ENCODE data around the gene RSPO4. TPM values are rescaled to one million over a fixed set of nuclear protein-coding genes. Genes with fewer than 3 reads are reported as not detected.

The RSPO4 gene
- total RNA-seq, 6 experiments from 2014 or later = 0.07 to 0.51 TPM; not detected in 4

DNA sequence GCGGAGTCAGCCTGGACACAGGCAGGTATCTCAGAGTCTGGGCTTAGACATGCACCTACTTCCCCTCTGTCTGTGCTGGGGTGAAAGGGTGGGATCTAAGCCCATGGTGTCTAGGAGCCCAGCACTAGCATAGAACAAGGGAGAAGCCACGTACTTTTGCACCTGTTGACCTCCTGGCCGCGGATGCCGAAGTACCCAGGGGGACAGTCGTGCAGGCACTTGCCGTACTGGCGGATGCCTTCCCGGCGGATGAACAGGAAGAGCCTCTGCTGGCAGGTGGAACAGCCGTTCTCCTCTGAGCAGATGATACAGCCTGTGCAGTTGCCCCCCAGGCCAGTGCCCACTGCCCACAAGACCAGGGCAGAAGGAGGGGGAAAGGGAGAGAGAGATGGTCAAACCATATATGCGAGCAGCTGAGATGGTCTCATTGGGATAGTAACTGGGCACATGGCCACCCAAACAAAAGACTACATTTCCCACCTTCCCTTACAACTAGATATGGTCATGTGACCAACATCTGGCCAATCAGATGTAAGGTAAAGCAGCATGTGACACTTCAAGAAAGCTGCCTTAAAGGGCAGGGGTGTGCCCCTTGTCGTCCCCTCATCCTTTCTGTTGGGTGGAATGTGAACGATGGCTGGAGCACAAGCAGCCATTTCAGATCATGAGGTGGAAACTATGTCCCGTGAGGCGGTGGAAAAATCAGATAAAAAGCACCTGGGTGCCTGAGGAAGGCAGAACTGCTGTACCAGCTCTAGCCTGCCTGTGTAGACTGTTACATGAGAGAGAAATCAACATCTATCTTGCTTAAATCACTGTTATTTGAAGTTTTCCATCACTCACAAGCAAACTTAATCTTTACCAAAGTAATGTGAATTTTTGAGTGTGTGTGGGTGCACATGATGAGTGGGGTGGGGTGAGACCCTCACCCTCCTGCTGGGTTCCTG is 34.0 kb downstream of the RSPO4 start:
- Histone ChIP-seq H3K4me1 (no peaks in the 10 kb centered on the region), H3K4me3 (no peak overlapping the region), H3K36me3 (no peaks in the 10 kb centered on the region), H3K27me3 (no peaks in the 10 kb centered on the region), H3K9me3 (no peaks in the 10 kb centered on the region), H3K27ac (no peak overlapping the region)
- intact Hi-C loops (cut with DNase I) = loop anchor here (10.0 kb wide), 1 partner anchor 237 kb away; the partner anchor contains the start of gene C20orf202 (in 2 of the 2)
- DNase-seq = no peak
- 76% methylated on average over 8 of the region's 16 CpGs for WGBS (ENCODE audit: insufficient coverage, low coverage, low lambda C conversion rate, missing lambda C conversion rate)
- TF ChIP-seq POLR2A (IDR thresholded peaks at IDR 0.05) = no peak
- TF ChIP-seq, protein P1, sequence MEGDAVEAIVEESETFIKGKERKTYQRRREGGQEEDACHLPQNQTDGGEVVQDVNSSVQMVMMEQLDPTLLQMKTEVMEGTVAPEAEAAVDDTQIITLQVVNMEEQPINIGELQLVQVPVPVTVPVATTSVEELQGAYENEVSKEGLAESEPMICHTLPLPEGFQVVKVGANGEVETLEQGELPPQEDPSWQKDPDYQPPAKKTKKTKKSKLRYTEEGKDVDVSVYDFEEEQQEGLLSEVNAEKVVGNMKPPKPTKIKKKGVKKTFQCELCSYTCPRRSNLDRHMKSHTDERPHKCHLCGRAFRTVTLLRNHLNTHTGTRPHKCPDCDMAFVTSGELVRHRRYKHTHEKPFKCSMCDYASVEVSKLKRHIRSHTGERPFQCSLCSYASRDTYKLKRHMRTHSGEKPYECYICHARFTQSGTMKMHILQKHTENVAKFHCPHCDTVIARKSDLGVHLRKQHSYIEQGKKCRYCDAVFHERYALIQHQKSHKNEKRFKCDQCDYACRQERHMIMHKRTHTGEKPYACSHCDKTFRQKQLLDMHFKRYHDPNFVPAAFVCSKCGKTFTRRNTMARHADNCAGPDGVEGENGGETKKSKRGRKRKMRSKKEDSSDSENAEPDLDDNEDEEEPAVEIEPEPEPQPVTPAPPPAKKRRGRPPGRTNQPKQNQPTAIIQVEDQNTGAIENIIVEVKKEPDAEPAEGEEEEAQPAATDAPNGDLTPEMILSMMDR (IDR thresholded peaks at IDR 0.05) = no peak
- no peak for ATAC-seq

DNA sequence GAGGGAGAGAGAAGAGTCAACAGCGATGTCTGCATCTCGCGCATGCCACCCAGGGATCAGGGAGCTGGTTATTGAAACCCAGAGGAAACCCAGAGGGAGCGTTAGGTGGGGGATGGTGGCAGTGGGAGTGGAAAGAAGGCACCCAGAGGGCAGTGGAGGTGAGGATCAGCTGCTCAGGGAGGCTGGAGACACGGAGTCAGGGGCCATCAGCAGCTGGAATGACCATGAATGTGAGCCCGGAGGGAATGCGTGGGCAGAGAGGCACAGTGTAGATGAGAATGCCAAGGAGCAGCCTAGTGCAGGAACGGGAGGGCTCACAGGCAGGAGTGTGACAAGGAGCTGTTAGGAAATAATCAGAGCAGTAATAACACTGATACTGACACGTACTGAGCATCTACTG is 36.2 kb downstream of the RSPO4 start:
- TF ChIP-seq POLR2A (IDR thresholded peaks at IDR 0.05) = no peak
- TF ChIP-seq, protein P1 (IDR thresholded peaks at IDR 0.05) = no peak
- Histone ChIP-seq H3K27me3 (no peaks in the 10 kb centered on the region), H3K36me3 (no peaks in the 10 kb centered on the region), H3K9me3 (no peaks in the 10 kb centered on the region), H3K27ac (no peak overlapping the region), H3K4me1 (no peaks in the 10 kb centered on the region), H3K4me3 (no peak overlapping the region)
- WGBS (ENCODE audit: insufficient coverage, low coverage, low lambda C conversion rate, missing lambda C conversion rate) = 41% methylated on average over 7 of the region's 9 CpGs
- ATAC-seq = no peak
- intact Hi-C loops (cut with DNase I) = loop anchor here (10.0 kb wide), 1 partner anchor 239 kb away; the partner anchor contains the start of gene C20orf202 (in 2 of the 2)
- no peak for DNase-seq

DNA sequence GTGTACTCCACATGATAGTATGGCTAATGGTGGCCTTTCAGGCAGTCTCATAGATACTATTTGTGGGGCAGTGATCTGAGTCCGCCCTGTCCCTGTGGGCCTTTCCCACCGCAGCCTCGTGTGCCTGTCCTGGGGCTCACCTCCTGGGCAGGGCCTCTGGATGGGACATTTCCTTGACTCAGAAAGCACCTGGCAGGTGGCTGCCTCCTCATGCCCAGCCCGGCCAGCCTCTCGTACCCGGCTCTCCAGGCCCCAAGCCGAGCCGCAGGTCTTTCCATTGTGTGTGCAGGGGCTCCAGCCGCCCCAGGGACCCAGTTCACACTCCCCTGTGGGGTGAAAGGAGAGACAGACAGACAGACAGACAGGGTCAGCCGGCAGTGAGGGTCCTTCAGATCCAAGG is 38.3 kb downstream of the RSPO4 start:
- intact Hi-C loops (cut with DNase I) = loop anchor here (10.0 kb wide), 1 partner anchor 241 kb away; the partner anchor contains the start of gene C20orf202 (in 2 of the 2)
- Histone ChIP-seq H3K9me3 (no peaks in the 10 kb centered on the region), H3K27me3 (no peaks in the 10 kb centered on the region), H3K36me3 (no peaks in the 10 kb centered on the region), H3K27ac (no peak overlapping the region), H3K4me1 (no peaks in the 10 kb centered on the region), H3K4me3 (no peak overlapping the region)
- no peak for ATAC-seq
- TF ChIP-seq, protein P1 (IDR thresholded peaks at IDR 0.05) = no peak
- no peak for TF ChIP-seq POLR2A (IDR thresholded peaks at IDR 0.05)
- WGBS (ENCODE audit: insufficient coverage, low coverage, low lambda C conversion rate, missing lambda C conversion rate) = 86% methylated on average over 1 of the region's 10 CpGs
- DNase-seq = no peak

DNA sequence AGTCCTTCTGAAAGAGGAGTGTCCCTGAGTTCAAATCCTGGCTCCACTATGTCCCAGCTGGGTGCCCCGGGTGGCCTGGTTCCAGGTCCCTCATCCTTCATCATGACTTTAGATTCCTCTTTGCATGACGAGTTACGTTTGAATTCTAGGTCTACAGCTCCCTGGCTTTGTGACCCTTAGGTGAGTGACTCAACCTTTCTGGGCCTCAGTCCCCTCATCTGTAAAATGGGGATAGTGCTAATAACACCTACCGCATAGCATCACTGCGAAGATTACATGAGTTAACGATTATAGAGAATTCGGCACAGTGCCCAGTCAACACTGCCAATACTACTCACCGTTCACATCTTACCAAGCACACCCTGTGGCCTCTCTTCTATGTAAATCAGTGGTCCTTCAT is 39.4 kb downstream of the RSPO4 start:
- DNase-seq = no peak
- no peak overlapping the region for H3K4me3 ChIP-seq
- no peak for TF ChIP-seq POLR2A (IDR thresholded peaks at IDR 0.05)
- TF ChIP-seq, protein P1 (IDR thresholded peaks at IDR 0.05) = no peak
- H3K9me3 ChIP-seq = no peaks in the 10 kb centered on the region
- H3K27ac ChIP-seq = no peak overlapping the region
- no peaks in the 10 kb centered on the region for H3K36me3 ChIP-seq
- ATAC-seq = no peak
- 70% methylated on average over 5 of the region's 8 CpGs for WGBS (ENCODE audit: insufficient coverage, low coverage, low lambda C conversion rate, missing lambda C conversion rate)
- H3K4me1 ChIP-seq = no peaks in the 10 kb centered on the region
- intact Hi-C loops (cut with DNase I) = loop anchor here (10.0 kb wide), 1 partner anchor 242 kb away; the partner anchor contains the start of gene C20orf202 (in 2 of the 2)
- no peaks in the 10 kb centered on the region for H3K27me3 ChIP-seq

Measured in right lobe of liver (tissue), 6 donors.